AG04449 (cell line): ENCODE data around the gene DCDC2C.

Experiments used
- CTCF ChIA-PET: fragments of 350-600 bp; formaldehyde crosslinking; extraction: SDS; loops from one replicate; lab custom pipeline; 2021; ENCODE audit warnings: antibody characterized with exemption; lab: Yijun Ruan, JAX
- POLR2A ChIA-PET: fragments of 400-600, 350-600 bp; formaldehyde crosslinking; extraction: SDS; loops from one replicate; lab custom pipeline; 2020; ENCODE audit warnings: antibody characterized with exemption, inconsistent platforms; lab: Yijun Ruan, JAX
- DNase-seq: peaks from one replicate; pipeline ENCODE4 v3.0.0-alpha.2; 2010; ENCODE audit warnings: low read depth, low spot score
- H3K4me3 ChIP-seq: 2 replicates; pipeline ENCODE4 v1.5.1; 2011; ENCODE audit warnings: low read depth, mild to moderate bottlenecking, control low read depth, low read length
- TF ChIP-seq, protein P1 (sequence below): IDR thresholded peaks from one replicate; pipeline ENCODE4 v1.5.1; 2011; ENCODE audit warnings: mild to moderate bottlenecking, moderate library complexity, low read length, control low read depth, inconsistent platforms; ENCODE audit not compliant: insufficient read depth; ENCODE audit errors: missing control alignments

DCDC2C gene

DNA sequence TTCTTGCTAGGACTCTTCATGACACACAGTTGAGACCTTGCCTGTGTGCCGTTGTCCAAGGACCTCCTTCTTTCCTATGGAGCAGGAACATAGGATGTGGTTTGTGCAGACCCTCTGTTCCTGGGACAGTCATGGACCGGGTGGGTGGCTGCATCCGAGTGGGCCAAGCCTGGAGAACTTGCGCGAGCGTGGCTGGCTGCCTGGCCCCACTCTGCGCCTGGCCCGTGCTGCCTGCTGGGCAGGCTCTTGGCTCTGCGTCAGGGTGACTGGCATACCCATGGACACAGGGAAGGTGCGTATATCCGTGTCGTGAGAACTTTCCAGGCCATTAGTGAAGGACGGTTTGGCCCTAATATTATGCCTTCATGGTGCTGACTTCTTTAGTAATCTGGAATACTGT lies 68.2 kb downstream of the DCDC2C start:
- CTCF ChIA-PET = no interaction called here
- TF ChIP-seq, protein P1, sequence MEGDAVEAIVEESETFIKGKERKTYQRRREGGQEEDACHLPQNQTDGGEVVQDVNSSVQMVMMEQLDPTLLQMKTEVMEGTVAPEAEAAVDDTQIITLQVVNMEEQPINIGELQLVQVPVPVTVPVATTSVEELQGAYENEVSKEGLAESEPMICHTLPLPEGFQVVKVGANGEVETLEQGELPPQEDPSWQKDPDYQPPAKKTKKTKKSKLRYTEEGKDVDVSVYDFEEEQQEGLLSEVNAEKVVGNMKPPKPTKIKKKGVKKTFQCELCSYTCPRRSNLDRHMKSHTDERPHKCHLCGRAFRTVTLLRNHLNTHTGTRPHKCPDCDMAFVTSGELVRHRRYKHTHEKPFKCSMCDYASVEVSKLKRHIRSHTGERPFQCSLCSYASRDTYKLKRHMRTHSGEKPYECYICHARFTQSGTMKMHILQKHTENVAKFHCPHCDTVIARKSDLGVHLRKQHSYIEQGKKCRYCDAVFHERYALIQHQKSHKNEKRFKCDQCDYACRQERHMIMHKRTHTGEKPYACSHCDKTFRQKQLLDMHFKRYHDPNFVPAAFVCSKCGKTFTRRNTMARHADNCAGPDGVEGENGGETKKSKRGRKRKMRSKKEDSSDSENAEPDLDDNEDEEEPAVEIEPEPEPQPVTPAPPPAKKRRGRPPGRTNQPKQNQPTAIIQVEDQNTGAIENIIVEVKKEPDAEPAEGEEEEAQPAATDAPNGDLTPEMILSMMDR = no peak
- POLR2A ChIA-PET = no interaction called here
- no peak overlapping the region for H3K4me3 ChIP-seq
- DNase-seq = no peak

DNA sequence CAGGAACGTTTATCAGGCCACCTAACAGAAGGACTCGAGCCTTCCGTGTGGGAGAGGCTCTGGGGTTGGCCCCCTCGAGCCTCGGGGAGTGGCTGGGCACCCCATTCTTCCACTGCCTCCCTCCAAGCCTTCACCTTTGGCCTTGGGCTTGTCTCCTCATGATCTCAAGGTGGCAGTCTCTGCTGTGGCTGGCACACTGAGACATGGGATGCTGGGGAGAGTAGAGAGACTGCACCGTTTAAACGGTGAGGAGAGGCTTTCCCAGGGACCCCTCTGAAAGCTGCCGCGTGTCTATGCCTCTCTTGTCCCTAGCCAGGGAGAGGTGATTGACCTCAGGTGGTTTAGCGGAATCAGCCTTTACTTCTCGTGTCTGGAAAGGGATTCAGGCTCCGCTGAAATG lies 71.0 kb downstream of the DCDC2C start:
- TF ChIP-seq, protein P1 = no peak
- CTCF ChIA-PET = no interaction called here
- no peak overlapping the region for H3K4me3 ChIP-seq
- POLR2A ChIA-PET = no interaction called here
- DNase-seq = no peak

DNA sequence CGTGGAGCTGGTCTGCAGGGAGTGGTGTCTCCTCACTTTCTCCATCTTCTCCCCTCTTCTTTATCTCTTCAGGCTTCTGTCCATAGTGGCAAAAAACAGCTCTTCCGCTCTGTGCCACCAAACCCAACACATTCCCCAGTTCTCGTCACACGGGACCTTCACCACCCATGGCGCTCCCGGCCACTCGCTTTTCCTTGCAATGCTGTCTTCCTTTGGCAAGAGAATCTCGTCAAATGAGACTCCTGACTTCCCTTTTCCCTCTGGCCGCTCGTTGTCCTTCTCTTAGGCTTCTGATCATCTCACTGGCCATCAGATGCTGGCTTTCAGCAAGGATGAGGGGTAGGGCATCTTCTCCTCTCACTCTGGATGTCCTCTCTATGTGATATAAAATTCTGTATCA lies 72.9 kb downstream of the DCDC2C start:
- ChIA-PET POLR2A (no interaction called here), CTCF (interaction anchor here (1.2 to 1.5 kb wide), 2 partner anchors 36 to 48 kb away, joined by 3 to 5 read pairs; no protein-coding TSS in a partner anchor)
- no peak overlapping the region for H3K4me3 ChIP-seq
- DNase-seq = no peak
- TF ChIP-seq, protein P1 = no peak

DNA sequence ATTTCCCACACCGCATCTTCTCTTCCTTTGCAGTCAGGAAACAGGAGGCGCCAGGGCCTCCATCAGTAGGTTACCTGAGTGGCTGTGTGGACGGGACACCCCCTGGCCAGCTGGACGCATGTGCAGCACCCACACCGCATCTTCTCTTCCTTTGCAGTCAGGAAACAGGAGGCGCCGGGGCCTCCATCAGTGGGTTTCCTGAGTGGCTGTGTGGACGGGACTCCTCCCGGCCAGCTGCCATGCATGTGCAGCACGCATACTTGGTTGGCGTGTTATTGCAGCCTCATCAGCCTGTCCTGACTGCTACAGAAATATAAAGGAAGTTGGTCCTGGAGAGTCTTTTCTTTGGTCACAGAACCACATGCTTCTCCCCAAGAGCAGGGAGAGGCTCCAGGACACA lies 74.6 kb downstream of the DCDC2C start:
- no peak for DNase-seq
- CTCF ChIA-PET = no interaction called here
- no peak overlapping the region for H3K4me3 ChIP-seq
- POLR2A ChIA-PET = no interaction called here
- TF ChIP-seq, protein P1 = no peak

DNA sequence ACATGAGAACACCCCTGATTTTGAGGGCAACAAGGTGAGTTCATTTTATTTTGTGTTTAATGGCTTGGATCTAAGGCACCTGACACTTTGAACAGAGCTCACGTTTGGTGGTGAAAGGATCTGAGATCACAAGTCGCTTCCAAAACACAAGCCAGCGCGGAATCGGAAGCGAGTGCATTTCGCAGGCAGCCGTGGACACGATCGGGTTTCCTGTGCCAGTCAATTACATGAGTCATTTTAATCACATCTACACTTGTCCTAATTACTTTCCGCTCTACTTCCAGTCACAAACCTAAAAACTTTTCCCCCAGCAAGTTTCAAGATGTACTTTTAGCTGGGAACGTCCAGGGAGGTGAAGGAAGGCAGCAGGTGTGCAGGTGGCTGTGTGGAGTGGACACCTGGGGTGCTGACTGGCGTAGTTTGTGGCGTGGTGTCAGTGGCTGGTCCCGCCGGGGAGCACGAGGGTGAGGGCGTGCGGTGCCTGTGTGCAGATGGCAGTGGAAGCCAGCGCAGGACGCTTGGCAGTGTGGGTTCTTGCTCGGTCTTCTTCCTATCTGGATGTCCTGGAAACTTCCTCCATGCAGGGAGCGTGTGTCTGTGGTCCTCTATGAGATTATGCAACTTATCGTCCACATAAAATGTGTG lies 75.6 kb downstream of the DCDC2C start:
- POLR2A ChIA-PET = no interaction called here
- no peak overlapping the region for H3K4me3 ChIP-seq
- CTCF ChIA-PET = interaction anchor here (1.0 to 3.6 kb wide), 3 partner anchors 11 to 39 kb away, joined by 3 to 17 read pairs (median 3); no protein-coding TSS in a partner anchor
- no peak for DNase-seq
- TF ChIP-seq, protein P1 = no peak

DNA sequence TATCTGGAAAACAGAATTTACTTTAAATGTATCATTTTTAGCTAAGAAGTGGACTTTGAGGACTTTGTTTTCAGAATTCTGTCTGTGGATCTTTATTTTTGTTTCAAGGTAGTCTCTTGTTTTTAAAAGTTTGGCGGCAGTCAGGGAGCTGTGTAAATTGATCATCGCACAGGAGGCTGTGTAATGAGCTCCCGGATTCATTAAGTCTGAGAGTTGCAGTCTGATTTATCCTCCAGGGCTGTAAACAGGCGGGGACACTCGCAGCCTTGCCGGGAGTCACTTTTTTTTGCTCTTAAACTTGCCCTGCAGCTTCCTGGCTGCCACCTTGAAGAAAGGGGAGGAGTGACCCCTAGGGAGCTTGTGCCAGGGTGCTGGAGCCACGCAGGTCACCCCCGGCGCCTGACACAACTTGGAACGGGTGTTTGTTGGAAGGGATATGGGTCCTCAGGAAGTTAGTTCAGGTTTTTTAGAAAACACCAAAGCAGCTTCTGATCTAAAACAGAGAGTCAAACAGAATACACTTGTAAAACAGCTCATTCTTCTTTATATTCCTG lies 76.2 kb downstream of the DCDC2C start:
- no peak for DNase-seq
- TF ChIP-seq, protein P1 = no peak
- no peak overlapping the region for H3K4me3 ChIP-seq
- POLR2A ChIA-PET = no interaction called here
- CTCF ChIA-PET = interaction anchor here (1.0 to 3.6 kb wide), 4 partner anchors 11 to 51 kb away, joined by 3 to 23 read pairs (median 10); no protein-coding TSS in a partner anchor
